ENCODE data around the gene TRPC4AP. TPM values are rescaled to one million over a fixed set of nuclear protein-coding genes. Genes with fewer than 3 reads are reported as not detected.

The TRPC4AP gene
- total RNA-seq, 4 donors from 2014 or later, result 35.2 to 50.4 (median 47.2) TPM

DNA sequence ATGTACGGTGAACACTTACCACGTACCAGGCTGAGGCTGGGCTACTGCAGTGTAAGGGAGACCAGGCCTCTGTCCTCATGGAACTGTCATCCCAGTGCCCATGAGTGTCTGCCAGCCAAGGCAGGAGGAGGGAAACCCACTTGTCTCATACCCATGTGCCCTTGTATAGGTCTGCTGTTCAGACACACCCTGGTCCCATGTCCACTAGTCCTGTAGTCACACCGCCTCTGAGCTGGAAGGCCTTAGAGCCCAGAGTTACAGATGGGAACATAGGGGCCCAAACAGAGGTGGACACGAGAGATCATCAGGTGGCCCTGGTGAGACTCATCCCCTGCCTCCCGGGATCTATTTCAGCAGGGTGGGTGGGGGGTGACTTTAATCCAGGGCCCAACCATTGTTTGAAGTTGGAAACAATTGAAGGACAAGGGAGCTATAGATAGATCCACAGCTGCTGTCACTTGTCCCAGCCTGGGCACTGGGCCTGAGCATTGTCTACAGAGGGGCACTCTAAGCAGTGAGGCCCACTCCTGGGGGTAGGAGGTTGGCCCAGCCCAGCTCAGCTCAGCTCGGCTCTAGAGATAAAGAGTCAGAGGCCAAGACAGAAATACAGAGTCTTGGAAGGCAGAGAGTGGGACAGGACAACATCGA, 122.3 kb downstream of the TRPC4AP start:
- no peaks in the 10 kb centered on the region for H3K9me3 ChIP-seq
- no peaks in the 10 kb centered on the region for H3K4me1 ChIP-seq
- intact Hi-C loops (cut with DNase I), result no loop called here
- H3K36me3 ChIP-seq, result no peaks in the 10 kb centered on the region
- no peak for DNase-seq
- WGBS, 2 donors, result 89 to 95% methylated on average over 4 to 6 of the region's 7 CpGs
- H3K4me3 ChIP-seq, result no peak overlapping the region
- no peaks in the 10 kb centered on the region for H3K27me3 ChIP-seq
- no peak overlapping the region for H3K27ac ChIP-seq
- TF ChIP-seq POLR2A (IDR thresholded peaks at IDR 0.05), result no peak
- TF ChIP-seq, protein P1, sequence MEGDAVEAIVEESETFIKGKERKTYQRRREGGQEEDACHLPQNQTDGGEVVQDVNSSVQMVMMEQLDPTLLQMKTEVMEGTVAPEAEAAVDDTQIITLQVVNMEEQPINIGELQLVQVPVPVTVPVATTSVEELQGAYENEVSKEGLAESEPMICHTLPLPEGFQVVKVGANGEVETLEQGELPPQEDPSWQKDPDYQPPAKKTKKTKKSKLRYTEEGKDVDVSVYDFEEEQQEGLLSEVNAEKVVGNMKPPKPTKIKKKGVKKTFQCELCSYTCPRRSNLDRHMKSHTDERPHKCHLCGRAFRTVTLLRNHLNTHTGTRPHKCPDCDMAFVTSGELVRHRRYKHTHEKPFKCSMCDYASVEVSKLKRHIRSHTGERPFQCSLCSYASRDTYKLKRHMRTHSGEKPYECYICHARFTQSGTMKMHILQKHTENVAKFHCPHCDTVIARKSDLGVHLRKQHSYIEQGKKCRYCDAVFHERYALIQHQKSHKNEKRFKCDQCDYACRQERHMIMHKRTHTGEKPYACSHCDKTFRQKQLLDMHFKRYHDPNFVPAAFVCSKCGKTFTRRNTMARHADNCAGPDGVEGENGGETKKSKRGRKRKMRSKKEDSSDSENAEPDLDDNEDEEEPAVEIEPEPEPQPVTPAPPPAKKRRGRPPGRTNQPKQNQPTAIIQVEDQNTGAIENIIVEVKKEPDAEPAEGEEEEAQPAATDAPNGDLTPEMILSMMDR (IDR thresholded peaks at IDR 0.05), result no peak

DNA sequence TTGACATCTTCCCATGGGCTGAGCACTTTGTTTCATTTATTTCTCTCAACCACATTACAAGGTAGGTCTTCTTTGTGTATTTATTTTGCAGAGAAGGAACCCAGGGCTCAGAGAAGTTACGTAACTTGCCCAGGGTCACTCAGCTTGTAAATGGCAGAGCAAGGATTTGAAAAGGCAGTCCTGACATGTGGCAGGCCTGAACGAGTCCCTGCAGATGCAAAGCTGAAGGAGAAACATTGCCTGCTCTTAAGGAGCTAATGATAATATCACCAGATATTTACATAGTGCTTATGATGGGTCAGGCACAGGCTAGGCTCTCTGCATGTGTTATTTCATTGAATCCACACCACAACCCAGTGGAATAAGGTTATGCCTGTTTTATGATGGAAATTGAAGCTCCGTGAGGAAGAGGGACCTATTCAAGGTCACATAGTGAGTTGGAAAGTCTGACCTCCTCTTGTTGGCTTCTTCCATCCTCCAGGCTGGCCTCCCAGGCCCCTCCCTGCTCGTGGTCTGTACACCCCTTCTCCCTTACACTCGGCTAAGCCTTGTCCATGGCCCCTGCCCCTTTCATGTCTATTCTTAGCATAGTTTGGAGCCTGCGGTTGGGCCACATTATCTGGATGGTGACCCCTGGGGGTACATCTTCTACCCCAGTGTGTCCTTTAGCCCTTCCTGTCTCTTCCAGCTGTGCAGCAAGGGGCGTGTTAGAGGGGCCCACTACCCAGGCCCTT, 124.4 kb downstream of the TRPC4AP start:
- no peak for DNase-seq
- 62 to 66% methylated on average over 6 to 7 of the region's 7 CpGs for WGBS, 2 donors
- H3K36me3 ChIP-seq, result no peaks in the 10 kb centered on the region
- no peak overlapping the region for H3K27ac ChIP-seq
- TF ChIP-seq POLR2A (IDR thresholded peaks at IDR 0.05), result no peak
- TF ChIP-seq, protein P1 (IDR thresholded peaks at IDR 0.05), result no peak
- no peaks in the 10 kb centered on the region for H3K27me3 ChIP-seq
- H3K4me1 ChIP-seq, result no peaks in the 10 kb centered on the region
- H3K4me3 ChIP-seq, result no peak overlapping the region
- no peaks in the 10 kb centered on the region for H3K9me3 ChIP-seq
- intact Hi-C loops (cut with DNase I), result no loop called here

DNA sequence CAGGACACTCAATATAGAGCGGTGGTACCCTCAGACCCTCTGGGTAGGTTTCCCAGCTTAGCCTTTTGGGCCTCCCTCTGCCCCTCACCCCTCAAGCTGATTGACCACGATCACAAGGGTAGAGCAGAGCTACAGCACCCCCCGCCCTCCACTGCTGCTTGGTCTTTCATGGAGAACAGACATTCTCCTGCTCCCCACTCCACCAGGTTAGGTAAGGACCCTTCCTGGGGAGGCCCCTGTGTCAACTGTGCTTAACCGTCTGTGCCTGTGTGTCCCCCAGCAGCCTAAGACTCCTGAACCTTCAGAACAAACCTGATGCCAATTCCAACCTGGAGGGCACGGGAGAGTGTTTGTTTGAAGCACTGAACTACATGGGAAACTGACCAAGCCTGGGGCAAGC, 125.2 kb downstream of the TRPC4AP start:
- H3K4me3 ChIP-seq, result no peak overlapping the region
- no peak overlapping the region for H3K27ac ChIP-seq
- H3K36me3 ChIP-seq, result no peaks in the 10 kb centered on the region
- 66 to 80% methylated on average over 1 to 2 of the region's 5 CpGs for WGBS, 2 donors
- intact Hi-C loops (cut with DNase I), result no loop called here
- no peak for TF ChIP-seq POLR2A (IDR thresholded peaks at IDR 0.05)
- TF ChIP-seq, protein P1 (IDR thresholded peaks at IDR 0.05), result no peak
- no peaks in the 10 kb centered on the region for H3K27me3 ChIP-seq
- H3K9me3 ChIP-seq, result no peaks in the 10 kb centered on the region
- no peaks in the 10 kb centered on the region for H3K4me1 ChIP-seq
- DNase-seq, result no peak

DNA sequence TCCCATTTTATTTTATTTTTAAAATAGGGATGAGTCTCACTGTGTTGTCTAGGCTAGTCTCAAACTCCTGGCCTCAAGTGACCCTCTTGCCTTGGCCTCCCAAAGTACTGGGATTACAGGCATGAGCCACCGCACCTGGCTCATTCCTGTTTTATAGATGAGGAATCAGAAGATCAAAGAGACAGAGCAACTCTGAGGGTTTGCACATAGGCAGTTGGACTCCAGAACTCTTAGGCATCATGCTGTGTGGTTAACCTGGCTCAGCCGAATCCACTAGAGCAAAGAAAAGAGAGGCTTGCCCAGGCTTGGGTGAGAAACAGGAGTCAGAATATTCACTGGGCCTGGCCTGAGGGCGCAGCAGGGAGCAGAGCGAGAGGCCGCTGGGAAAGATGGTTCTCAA, 127.6 kb downstream of the TRPC4AP start:
- 20 to 36% methylated on average over 1 to 5 of the region's 5 CpGs for WGBS, 2 donors
- no peaks in the 10 kb centered on the region for H3K27me3 ChIP-seq
- no peak overlapping the region for H3K27ac ChIP-seq
- no peaks in the 10 kb centered on the region for H3K36me3 ChIP-seq
- H3K4me1 ChIP-seq, result no peaks in the 10 kb centered on the region
- TF ChIP-seq, protein P1 (IDR thresholded peaks at IDR 0.05), result no peak
- no peak for TF ChIP-seq POLR2A (IDR thresholded peaks at IDR 0.05)
- intact Hi-C loops (cut with DNase I), result no loop called here
- no peaks in the 10 kb centered on the region for H3K9me3 ChIP-seq
- DNase-seq, result no peak
- no peak overlapping the region for H3K4me3 ChIP-seq

DNA sequence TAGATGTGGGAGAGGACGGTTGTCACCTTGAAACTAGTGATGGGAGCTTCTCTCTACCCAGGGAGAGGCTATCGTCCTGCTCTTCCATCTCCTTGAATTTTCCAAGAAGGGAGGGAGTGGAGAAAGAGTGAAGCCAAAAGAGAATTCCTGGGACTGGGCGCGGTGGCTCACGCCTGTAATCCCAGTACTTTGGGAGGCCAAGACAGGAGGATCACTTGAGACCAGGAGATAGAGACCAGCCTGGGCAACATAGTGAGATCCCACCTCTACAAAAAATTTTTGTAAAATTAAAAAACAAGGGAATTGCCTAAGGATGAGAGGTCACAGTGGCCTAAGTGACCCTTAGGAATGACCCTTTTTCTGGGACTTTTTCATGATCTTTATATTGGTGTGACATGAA, 128.1 kb downstream of the TRPC4AP start:
- TF ChIP-seq POLR2A (IDR thresholded peaks at IDR 0.05), result no peak
- TF ChIP-seq, protein P1 (IDR thresholded peaks at IDR 0.05), result no peak
- 85 to 86% methylated on average over 4 to 5 of the region's 5 CpGs for WGBS, 2 donors

More for the DNA sequence above, 128.1 kb downstream of the TRPC4AP start:
- Histone ChIP-seq H3K9me3 (no peaks in the 10 kb centered on the region), H3K4me3 (no peak overlapping the region), H3K27me3 (no peaks in the 10 kb centered on the region), H3K27ac (no peak overlapping the region), H3K4me1 (no peaks in the 10 kb centered on the region), H3K36me3 (no peaks in the 10 kb centered on the region)
- no peak for DNase-seq
- intact Hi-C loops (cut with DNase I), result no loop called here

All from esophagus squamous epithelium (tissue), 5 donors.